IPS-NIHi11 (cell line): ENCODE measurements around the gene DPF3.
"Not testable (repeated sequence)": the region's sequence is repeated elsewhere in the genome, so short reads cannot be mapped to it uniquely, and the experiment has no call there.

Source experiments
- DNase-seq: peaks from one replicate; pipeline ENCODE4 v3.0.0; 2012; ENCODE audit warnings: mixed read lengths, low spot score

The DPF3 gene

GRCh38 chr14:72774894-72775620, 118.8 kb downstream of the DPF3 start:
- DNase-seq = no peak

DNA sequence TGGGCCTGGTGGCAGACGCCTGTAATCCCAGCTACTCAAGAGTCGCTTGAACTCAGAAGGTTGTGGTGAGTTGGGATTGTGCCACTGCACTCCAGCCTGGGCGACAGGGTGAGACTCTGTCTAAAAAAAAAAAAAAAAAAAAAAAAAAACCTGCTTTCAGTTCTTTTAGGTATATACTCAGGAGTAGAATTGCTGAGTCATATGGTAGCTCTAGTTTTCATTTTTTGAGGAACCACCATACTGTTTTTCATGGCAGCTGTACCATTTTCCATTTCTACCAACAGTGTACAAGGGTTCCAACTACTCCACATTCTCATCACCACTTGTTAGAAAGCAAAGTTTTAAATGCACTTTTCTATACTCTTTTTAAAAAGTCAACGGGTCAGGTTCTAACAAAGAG, 119.8 kb downstream of the DPF3 start:
- DNase-seq = no peak

DNA sequence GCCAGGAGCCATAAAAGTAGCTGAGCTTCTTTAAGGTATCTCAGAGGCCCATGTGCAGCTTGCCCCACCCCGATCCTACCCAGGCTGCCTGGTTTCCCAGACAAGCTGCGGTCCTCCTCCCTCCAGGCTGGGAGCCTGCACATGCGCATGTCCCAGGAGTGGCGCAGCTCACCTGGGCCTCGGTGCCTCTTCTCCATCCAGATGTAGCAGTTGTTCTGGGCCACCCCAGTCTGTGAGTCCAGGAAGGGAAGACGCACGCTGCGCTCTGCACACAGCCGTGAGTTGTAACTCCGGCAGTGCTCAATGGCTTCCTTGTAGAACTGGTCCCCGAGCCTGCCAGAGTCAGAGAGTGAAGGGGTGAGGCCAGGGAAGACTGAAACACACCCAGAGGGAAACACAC, 122.3 kb downstream of the DPF3 start:
- DNase-seq = no peak

DNA sequence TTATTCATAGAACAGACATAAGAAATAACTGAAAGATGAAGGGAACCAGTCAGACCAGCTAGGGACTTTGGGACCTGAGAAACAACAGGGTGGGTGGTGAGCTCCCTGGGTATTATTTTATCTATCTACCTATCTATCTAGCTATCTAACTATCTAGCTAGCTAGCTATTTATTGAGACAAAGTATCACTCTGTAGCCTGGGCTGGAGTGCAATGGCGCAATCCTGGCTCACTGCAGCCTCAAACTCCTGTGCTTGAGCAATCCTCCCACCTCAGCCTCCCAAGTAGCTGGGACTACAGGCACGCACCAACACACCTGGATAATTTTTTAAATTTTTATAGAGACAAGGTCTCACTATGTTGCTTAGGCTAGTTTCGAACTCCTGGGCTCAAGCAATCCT, 127.6 kb downstream of the DPF3 start:
- no peak for DNase-seq

DNA sequence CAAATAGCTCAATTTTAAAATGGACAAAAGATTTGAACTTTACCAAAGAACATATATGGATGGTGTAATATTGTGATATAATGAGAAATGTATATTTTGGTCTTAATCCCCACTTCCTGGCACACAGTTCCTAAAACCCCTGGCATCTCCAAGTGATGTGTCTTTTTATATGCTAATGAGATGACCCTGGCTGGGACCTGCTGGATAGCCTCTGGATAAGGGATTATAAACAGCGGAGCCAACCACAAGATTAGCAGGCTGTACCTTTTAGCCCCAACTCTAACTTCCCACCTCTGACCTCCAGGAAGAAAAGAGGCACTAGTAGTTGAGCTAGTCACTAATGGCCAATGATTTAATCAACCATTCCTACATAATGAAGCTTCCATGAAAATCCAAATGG, 130.0 kb downstream of the DPF3 start:
- no peak for DNase-seq

DNA sequence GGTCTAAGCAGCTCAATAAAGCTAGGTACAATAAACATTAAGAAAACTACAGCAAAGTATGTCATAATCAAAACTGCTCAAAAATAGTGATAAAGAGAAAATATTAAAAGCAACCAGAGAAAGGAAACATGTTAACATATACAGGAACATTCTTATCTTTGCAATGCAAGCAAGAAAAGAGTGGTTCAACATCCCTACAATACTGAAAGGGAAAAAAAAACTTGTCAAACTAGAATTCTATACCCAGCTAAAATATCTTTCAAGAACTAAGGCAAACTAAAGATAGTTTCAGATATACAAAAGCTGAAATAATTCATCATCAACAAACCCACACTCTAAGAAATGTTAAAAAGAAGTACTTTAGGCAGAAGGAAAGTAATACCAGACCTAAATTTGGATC, 134.2 kb downstream of the DPF3 start:
- DNase-seq = no peak

GRCh38 chr14:72758993-72759392, 134.9 kb downstream of the DPF3 start:
- no peak for DNase-seq

DNA sequence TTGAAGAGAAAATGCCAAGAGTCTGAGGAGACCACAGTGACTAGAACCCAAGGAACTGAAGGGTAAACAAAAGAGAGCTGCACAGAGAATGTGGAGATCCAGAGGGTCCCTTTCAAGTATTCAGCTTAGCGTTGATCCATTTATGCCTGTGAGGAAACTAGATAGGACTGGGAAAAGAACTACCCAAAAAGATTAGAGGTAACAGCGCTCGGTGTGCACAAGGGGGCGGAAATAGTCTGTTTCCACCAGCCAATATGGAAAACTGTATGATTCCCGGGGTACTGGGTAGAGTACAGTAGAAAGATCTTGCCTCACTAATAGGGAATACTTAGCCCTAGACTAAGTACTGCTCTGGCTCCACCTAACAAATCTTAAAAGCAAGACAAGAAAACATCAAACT, 135.5 kb downstream of the DPF3 start:
- no peak for DNase-seq

- DNase-seq = no peak
Observed at GRCh38 chr14:72756967-72757366, 136.9 kb downstream of the DPF3 start.

- DNase-seq = no peak
Observed at GRCh38 chr14:72755766-72756165, 138.1 kb downstream of the DPF3 start.

DNA sequence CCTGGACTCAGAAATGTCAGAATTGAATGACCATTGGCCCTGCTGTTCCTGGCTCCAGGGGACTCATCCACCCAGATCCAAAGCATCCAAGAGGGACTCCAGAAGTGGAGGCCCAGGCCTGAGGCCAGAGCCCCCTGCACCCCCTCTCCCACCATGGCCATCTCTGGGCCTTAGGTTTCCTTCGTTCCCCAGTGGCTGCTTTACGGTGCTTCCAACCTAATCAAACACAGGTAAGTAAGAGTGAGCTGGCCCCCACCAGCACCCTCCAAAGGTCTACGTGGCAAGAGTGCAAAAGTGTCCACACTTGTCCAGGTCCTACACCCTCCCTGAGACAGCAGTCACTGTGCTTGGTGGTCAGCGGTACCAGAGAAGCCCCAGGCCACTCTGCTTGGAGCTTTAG, 139.0 kb downstream of the DPF3 start:
- no peak for DNase-seq

- DNase-seq = no peak
Observed at GRCh38 chr14:72753879-72754400, 140.0 kb downstream of the DPF3 start.

DNA sequence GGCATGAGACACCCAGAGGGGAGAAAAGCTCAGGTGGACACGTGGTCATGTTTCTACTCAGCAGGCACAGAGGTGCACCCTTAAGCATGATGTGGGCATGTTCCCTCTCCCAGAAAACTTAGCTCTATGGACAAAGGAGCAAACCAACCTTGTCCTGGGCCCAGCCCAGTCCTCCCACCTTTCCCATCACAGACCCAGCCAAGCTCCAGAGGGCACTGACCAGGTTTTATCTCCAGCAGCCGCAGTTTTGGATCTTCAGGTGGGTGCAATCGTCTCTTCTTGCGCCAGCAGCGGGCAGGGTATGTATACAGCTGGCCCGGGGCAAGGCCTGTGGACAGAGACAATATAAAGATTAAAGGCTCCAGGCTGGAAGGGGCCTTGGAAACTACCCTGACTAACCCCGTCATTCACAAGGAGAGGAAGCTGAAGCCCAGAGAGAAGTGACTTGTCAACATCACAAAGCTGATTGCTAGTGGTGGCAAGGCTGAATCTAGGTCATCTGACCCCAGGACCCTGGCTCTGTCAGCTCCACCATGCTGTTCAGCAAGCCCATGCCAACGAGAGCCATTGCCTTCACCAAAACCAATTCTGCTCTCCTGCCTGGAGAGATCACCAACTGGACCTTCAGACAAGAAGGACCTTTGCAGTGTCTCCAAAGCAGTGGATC, 140.7 kb downstream of the DPF3 start:
- DNase-seq = no peak

DNA sequence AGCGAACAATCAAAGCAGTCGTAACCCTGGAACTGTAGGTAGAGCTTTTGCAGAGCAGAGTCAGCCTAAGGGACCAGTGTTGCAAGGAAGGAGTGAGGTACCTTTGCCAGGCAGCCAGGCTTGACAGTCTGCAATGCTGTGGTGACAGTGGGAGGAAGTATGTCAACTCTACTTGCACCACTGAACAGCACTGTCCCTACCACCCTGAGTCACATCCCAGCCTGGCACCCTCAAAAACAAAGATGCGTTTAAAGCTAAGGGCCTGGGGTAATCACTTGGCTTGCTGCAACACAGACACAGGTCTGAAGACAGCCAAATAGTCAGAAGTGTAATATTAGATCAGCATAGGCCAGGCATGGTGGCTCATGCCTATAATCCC, 141.9 kb downstream of the DPF3 start:
- DNase-seq = no peak

- DNase-seq = no peak
Observed at GRCh38 chr14:72751276-72752033, 142.4 kb downstream of the DPF3 start.

- DNase-seq = not testable (repeated sequence)
Observed at GRCh38 chr14:72748921-72749320, 145.0 kb downstream of the DPF3 start.

DNA sequence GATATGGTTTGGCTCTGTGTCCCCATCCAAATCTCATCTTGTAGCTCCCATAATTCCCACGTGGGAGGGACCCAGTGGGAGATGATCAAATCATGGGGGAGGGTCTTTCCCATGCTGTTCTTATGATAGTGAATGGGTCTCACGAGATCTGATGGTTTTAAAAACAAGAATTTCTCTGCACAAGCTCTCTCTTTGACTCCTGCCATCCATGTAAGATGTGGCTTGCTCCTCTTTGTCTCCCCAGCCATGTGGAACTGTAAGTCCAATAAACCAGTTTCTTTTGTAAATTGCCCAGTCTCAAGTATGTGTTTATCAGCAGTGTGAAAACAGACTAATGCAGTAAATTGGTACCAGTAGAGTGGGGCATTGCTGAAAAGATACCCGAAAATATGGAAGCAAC, 146.2 kb downstream of the DPF3 start:
- no peak for DNase-seq

- DNase-seq = no peak
Observed at GRCh38 chr14:72745991-72746980, 147.6 kb downstream of the DPF3 start.

GRCh38 chr14:72745546-72745945, 148.4 kb downstream of the DPF3 start:
- no peak for DNase-seq

- no peak for DNase-seq
Observed at GRCh38 chr14:72744416-72745120, 149.3 kb downstream of the DPF3 start.

- DNase-seq = no peak
Observed at GRCh38 chr14:72743626-72744025, 150.3 kb downstream of the DPF3 start.
